CD4-positive, alpha-beta T cell treated with Interleukin-4 for 4 hours (primary cell): ENCODE measurements around the gene SRD5A1.
"Not testable (repeated sequence)": the region's sequence is repeated elsewhere in the genome, so short reads cannot be mapped to it uniquely, and the experiment has no call there.

Experiments used
- DNase-seq: peaks from one replicate; pipeline ENCODE4 v3.0.0-alpha.2; 2020

SRD5A1 gene

DNA sequence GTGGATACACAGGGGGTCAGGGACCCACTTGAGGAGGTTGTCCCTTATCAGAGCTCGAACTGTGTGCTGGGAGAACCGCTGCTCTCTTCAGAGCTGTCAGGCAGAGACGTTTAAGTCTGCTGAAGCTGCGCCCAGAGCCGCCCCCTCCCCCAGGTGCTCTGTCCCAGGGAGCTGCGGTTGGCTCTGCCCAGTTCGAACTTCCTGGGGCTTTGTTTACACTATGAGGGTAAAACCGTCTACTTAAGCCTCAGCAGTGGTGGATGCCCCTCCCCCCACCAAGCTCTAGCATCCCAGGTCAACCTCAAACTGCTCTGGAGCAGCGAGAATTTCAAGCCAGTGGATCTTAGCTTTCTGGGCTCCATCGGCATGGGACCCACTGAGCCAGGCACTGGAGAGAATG lies 15.9 kb downstream of the SRD5A1 start:
- DNase-seq, result no peak

DNA sequence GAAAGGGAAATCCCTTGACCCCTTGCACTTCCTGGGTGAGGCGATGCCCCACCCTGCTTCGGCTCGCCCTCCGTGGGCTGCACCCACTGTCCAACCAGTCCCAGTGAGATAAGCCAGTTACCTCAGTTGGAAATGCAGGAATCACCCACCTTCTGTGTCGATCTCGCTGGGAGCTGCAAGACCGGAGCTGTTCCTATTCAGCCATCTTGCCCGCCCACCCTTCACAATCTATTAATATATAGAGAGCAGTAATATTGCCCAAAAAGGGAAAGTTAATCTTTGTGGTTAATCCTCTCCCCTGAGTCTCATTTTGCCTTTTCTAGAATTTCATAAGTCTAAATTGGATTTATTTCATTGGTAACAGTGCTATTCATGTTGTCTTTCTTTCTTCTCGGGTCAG lies 16.4 kb downstream of the SRD5A1 start:
- DNase-seq, result no peak

DNA sequence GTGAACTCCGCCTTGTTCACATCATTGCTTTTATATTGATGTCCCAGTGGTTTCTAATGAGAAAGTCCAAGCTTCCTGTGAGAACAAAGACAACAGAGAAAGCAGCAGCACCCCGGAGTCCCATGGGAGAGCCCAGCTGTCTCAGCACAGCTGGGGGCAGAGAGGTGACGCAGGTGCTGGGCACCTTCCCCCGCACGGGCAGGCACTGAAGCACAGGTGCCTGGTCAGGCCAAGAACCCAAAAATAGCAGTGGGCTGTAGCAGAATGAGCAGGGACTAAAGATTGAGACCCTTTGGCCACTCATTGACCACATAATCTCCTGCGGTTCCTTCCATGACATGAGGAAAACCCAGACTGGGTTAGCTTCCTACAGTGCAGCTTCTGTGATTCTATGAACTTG lies 18.8 kb downstream of the SRD5A1 start:
- DNase-seq, result no peak

DNA sequence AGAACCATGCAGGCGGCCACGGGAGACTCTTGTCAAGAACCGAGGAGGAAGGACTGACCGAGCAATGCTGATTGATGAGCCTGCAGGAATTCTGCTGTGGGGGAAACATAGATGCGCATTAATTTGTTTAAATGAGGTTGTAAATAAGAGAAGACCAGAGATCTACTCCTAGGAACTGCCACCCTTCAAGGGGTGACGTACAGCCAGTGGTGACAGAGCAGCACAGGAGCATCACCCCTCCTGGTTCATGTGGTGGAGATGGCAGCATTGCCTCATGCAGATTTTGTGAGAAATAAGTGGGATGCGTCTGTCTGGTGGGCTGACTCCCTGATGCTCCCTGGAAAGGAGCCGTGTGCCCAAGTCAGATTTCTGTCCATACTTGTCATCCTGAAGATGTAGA lies 22.2 kb downstream of the SRD5A1 start:
- no peak for DNase-seq

DNA sequence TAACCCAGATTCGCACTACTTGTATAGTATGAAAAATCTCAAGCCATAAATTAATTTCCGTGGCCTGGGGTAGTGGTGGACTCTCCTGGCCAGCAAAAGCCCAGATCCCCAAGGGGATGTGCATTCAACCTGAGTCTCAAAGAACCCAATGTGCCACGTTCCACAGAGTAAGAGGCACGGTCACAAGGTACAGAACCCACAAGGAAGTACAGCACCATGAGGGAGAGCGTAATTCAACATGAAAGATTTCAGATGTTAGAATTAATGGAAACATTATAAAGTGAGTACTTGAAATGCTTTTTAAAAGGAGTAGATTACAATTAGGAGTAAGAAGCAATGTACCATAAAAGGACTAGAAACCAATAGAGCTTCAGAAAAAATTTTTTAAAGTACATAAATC lies 23.4 kb downstream of the SRD5A1 start:
- no peak for DNase-seq

DNA sequence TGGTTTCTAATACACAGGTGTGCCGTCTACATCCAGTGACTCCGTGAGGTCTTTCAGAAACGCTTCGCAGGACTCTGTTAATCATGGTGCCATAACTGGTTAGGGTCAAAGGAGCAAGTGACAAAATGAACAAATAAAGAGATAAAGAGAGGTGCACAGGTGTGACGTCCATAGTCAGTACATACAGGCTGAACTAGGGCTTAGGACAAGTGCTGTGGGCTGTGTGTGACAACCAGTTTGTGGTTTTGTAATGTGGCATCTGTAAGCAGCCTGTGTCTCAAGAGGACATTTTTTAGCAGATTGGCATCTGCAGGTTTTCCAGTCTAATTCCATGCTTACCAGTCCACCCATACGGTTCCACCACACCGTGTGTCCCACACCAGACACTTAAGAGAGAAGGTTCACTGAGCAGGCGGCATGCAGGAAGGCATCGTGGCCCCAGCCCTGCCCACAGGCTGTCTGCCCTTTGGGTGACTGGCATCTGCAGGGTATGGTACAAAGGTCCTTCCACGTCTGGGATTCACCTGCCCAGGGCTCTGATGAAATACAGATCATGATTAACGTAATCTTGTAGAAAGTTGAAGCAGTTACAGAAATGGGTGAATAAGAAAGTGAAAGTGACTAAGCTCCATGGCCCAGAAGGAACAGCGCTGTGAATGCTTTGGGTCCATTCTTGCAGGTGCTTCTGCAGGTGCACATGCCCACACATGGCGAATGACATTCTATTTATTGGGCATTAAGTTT lies 26.9 kb downstream of the SRD5A1 start:
- no peak for DNase-seq

DNA sequence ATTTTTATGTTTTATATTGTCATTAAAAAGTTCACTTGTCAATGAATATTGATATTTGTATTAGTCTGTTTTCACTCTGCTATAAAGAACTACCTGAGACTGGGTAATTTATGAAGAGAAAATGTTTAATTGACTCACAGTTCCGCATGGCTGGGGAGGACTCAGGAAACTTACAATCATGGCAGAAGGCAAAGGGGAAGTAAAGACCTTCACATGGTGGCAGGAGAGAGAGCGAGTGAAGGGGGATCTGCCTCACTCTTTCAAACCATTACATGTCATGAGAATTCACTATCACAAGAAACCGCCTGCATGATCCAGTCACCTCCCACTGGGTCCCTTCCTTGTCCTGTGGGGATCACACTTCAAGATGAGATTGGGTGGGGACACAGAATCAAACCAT lies 27.4 kb downstream of the SRD5A1 start:
- no peak for DNase-seq

DNA sequence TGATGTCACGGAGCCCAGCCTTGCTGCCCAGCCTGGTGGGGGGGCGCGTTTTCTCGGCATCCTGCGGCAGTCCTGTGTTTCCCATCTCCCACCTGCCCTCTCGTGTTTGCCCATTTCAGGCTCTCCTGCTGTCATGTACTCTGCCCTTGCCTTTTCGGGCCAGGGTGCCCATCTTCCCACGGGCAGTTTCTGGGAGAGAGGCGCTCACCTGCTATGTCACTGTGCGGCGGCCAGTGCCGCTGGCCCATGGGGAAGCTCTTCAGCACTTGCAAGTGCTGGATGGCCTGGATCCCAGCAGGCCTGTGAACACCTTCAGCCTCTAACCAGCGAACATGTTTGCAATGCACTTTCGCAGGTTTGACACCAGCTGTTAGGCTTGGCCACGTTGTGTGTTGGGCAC lies 33.5 kb downstream of the SRD5A1 start:
- DNase-seq, result no peak

DNA sequence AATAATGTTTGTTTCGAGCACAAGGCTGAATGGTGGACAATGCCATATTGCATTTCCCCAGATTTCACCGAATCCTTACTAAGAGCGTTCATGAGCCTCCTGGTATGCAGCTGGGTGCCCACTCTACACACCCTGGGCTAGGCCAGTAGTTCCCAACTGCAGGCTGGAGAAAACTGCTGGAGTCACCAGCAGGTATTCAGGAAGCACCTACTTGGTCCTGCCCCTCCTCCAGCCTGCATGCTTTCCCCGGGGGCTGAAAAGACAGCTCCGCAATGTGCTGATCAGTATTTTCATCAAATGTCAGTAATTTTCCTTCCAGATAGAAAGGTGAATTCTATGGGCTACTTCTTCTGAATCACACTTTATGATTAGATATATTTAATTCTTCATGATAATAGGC lies 34.4 kb downstream of the SRD5A1 start:
- no peak for DNase-seq

DNA sequence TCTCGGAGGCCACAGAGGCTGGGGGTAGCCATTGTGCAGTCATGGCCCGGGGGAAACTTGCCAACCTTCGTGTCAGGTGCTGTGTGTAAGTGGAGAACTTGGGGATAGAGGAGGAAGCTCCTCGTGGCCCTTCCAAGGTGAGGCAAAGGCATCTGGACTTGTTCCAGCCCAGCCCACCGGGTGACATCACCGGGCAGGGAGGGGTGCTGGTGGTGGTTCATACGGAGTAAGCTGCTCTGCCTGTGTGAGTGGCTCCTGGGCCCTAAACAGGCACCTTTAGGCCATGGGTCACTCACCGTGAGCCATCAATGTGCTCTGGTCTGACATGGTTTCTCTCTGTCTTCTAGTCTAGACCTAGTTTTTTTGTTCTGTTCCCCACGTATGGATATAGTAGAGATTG lies 35.5 kb downstream of the SRD5A1 start:
- DNase-seq, result not testable (repeated sequence)

DNA sequence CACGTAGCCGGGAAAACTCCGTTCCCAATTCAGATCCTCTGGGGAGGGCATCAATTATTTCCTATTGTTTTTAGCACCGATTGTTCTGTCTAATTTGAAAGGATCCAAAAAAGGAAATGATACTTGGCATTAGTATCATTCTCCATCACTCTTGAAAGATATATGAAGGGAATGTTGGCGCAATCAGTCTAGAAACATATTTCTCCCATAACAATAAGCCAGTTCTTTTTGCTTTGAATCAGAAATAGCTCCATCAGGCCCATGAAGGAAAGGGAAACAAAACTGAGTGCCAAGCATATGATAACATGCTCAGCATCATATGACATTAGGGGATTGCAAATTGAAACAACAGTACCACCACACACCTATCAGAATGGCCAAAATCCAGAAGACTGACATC lies 39.8 kb downstream of the SRD5A1 start:
- DNase-seq, result no peak

DNA sequence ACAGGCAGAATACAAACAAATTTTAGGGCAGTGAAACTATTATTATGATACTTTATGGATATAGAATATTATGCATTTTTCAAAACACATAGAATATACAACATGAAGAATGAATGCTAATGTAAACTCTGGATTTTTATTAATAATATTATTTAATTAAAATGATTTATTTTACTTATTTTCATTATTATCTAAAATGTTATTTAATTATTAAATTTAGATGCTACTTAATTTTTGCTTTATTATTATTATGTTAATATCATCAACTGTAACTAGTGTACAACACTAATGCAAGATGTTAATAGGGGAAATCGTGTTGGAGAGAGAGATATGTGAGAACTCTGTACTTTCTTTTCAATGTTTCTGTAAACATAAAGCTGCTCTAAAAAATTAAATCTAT lies 40.7 kb downstream of the SRD5A1 start:
- DNase-seq, result no peak

DNA sequence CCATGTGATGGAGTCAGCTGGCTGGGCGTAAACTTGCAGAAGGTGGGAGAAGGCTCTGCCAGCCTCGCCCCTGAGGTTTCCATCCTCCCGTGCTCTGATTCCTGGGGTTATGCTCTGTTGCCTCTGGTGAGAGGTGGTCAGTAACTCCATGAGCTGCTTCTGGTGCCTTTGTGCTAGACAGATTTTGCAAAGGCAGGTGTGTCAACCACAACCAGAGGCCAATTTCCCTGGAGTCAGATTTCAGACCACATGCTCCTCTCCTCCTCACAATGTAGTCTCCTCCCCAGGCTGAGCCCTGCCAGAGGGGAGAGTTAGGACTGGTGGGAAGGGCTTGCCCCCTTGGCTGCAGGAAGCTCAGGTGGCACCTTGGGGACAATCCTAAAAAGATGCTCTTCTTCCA lies 41.2 kb downstream of the SRD5A1 start:
- DNase-seq, result no peak

DNA sequence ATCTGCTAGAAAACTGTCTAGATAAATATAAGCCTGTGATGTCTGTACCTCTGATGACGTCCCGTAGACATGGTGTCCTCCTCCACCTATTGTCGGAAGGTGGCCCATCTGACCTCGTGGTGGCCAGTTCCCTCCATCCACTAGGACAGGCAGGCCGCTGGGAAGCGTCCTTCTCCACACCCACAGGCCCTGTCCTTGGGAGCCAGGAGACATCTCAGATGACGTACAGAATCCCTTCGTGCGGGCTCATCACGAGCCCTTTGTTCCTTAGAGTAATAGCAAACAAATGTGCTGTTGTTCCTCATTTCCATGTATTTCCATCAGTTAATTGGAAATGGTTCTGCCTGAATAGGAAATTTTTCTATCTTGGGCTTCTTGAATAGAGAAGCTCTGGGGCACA lies 41.6 kb downstream of the SRD5A1 start:
- no peak for DNase-seq

DNA sequence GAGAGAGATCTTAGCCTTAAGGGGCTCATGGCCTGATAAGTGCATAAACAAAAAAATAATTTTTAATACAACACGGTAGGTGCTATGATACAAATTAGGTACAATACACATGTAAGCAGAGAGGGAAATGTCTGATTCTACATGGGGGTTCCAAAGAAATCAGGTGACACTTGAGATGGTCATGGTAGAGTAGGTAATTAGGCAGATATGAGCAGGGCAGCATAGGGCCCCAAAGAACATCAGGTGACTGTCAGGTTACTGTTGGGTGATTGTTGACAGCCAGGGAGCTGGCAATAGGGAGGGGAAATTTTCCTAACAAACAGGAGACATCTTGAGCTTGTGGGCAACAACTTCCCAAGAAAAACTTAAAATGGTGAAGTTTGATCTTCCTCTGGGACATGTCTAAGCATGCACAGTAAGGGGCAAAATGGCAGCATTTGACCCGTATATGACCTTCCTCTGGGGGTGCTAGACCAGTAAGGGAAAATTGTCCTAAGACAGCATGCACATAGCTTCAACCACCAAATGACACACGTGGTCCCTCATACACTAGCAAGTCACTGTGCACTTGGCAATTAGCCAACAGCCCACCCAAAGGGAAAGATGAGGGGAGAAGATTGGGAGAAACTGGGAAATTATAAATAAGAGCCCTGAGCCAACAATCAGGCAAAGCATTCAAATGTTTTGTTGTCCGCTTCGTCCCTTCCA lies 42.7 kb downstream of the SRD5A1 start:
- DNase-seq, result no peak

DNA sequence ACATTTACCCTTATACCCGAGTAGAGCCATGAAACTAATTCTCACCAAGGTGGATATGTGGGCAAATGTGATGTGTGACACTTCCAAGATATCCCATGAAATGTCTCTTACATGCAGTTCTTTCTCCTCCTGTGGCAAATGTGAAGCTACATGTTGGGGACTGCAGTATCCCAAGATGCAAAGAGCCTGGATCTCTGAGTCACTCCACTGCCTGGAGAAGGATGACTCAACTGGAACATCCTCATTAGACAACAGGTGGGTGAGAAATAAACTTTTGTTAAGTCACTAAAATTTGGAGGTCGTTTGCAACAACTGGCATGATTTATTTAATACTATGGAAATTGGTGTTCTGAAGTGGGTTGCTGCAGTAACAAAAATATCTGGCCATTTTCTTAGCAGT lies 43.5 kb downstream of the SRD5A1 start:
- no peak for DNase-seq

DNA sequence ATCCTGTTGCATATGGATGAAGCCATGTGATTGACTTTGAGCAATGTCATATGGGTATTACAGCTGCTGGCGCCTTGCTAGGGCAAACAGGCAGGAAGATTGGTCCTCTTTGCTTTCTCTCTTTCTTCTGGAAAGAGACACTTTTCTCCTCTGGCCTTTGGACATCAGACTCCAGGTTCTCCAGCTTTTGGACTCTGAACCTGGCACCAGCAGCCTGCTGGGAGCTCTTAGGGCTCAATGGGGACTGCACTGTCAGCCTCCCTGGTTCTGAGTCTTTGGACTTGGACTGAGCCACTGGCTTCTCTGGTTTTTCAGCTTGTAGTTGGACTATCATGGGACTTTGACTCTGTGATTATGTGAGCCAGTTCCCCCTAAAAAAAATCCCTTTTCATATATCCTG lies 45.1 kb downstream of the SRD5A1 start:
- no peak for DNase-seq

DNA sequence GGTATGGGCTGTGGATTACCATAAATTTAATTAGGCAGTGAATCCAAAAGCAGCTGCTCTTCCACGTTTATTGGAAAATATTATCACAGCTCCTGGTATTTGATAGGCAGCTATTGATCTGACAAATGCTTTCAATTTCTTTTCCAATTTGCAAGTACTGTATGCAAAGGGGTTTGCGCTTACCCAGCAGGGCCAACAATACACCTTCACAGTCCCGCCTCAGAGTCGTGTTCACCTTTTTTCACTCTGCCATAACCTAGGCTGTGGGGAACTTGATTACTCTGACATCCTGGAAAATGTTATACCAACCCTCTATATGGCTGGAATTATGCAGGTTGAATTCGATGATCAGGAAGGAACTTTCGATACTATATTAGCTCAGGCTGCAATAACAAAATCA lies 47.7 kb downstream of the SRD5A1 start:
- no peak for DNase-seq

DNA sequence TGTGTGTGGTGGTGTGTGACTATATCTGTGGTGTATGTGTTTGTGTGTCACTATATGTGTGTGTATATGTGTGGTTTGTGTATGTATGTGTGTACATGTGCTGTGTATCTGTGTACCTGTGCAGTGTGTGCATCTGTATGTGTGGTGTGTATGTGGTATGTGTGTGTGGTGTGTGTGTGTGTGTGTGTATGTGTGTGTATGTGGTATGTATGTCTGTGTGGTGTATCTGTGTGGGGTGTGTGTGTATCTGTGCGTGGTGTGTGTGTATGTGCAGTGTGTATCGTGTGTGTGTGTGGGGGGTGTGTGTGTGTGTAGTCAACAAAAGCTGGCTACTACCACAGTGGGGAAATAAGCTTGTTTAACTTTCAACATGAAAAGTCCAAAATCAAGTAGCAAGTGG lies 48.4 kb downstream of the SRD5A1 start:
- no peak for DNase-seq

DNA sequence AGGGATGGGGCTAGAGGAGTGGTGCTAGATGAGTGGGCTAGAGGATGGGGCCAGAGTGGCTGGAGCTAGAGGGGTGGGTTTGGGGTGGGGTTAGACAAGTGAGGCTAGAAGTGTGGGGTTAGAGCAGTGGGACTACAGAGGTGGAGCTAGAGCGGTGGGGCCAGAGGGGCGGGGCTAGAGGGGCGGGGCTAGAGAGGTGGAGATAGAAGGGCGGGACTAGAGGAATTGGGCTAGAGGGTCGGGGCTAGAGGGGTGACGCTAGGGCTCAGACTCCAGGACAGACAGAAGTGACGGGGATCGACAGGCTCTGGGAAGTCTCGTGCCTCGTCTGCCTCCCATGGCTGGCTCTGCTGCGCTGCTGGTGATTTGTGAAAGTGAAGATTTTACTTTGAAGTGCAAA lies 49.0 kb downstream of the SRD5A1 start:
- DNase-seq, result no peak

DNA sequence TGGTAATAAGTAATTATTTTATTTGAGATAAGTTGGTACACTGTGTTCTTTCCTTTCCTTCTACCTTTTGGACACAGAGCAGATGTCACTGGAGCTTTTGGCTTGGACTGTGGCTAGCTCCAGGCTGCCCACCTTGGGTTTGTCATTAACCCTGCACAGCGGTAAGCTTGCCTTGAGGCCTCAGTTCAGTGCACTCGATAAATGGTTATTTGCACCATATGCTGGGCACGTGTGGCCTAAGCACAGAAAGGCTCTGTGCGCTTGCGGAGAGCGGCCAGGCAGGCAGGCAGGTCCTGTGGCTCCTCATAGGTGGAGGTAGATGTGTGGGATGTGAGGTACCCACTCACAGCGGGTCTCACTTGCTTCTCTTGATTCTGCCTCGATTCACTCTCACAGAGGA lies 50.0 kb downstream of the SRD5A1 start:
- no peak for DNase-seq

DNA sequence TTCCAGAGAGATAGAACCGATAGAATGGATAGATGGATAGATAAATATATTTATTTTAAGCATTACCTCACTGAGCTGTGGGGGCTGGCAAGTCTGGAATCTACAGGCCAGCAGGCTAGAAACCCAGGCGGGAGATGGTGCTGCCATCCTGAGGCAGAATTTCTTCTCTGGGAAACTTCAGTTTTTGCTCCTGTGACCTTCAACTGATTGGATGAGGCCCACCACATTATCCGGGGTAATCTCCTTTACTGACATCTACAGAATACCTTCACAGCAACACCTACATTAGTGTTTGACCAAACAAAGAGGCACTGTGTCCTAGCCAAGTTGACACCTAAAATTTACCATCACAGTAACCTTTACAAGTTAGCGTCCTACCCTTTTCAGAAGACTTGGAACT lies 50.8 kb downstream of the SRD5A1 start:
- DNase-seq, result no peak

DNA sequence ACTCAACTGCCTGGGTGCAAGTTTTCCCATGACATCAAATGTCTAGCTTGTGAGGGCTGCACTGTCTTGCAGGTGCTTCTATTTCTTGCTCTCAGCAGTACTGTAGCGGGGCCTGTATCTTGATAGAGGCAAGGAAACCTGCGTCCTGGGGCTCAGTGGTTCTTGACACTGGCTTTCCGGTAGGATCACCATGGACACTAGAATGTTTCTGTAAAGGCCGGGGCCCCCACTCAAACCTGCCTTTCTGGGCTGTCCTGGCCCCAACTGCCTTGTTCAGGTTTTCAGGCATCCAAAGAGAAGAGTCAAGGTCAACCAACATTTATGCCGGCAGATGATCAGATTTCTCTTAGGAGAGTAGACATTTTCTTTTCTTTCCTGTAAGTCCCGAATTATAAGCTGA lies 53.3 kb downstream of the SRD5A1 start:
- no peak for DNase-seq

DNA sequence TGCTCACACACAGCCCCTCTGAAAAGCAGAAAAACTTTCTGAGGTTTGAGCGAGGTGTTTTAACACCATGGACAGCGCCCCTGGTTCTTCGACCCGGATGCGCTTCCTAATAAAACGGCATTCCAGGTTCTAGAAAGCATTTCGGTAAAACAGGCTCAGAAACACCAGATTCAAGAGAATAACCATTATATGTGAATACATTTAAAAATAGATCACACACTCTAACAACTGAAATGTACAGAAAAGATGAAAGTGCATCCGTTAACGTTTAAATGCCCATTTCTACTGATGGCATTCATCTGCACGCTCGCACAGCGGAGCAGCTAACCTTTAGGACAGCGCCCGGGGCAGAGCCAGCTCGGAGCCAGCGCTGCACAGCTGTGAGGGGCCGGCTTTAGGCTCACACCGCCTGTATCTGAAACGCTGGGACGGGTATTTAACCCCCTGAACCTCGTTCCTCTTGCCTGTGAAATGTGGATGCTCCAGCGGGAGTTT lies 53.7 kb downstream of the SRD5A1 start:
- DNase-seq, result no peak

DNA sequence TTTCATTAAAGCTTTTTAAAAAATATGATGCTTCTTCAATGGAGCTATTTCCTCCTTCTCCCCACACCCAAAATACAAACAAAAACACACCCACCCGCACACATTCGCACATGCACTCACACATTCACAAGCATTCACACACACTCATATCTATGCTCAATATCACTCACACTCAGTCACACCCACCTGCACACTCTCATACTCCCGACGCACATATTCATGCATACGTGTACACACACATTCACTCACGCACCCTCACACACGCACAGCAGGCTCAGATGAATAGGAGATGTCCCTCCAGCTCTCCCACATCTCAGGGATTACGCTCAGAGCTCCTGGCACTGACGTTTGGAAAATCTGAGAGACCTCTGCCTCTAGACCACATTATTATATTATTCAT lies 54.3 kb downstream of the SRD5A1 start:
- no peak for DNase-seq
